Breast epithelium (tissue), 3 donors: ENCODE results near the gene UTP18.

Experiments
- POLR2A ChIP-seq: fragments of 450-650 bp; IDR thresholded peaks from one replicate; pipeline ENCODE4 v1.6.1; 2016; ENCODE audit warnings: antibody characterized with exemption, mild to moderate bottlenecking, moderate library complexity
- POLR2AphosphoS5 ChIP-seq, 3 donors: sonication (generic); formaldehyde crosslinking; IDR thresholded peaks; one replicate each; pipeline ENCODE4 v1.6.1; 2017; ENCODE audit warnings: antibody characterized with exemption in 3 of 3
- TF ChIP-seq, protein P1 (sequence below), 3 donors: fragments of 450-650 bp; IDR thresholded peaks; one replicate each; pipeline ENCODE4 v1.5.1; 2016 to 2017; ENCODE audit warnings: antibody characterized with exemption in 3 of 3, mild to moderate bottlenecking in 3 of 3, moderate library complexity in 3 of 3

DNA sequence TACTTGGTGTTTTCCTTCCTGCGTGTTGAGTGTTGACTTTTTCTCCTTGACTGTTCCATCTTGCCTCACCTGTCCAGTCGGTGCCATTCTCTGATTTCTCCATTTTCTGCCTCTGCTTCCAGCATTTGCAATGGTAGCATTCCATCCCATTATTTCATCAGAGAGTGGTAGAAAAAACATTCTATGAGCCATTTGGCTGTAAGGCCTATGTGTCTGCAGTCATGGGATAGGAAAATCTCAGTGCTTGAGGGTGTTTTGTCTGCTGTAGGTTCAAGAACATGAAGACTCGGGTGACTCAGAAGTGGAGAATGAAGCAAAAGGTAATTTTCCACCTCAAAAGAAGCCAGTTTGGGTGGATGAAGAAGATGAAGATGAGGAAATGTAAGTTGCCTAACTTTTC lies 2.7 kb downstream of the UTP18 start:
- TF ChIP-seq, protein P1, sequence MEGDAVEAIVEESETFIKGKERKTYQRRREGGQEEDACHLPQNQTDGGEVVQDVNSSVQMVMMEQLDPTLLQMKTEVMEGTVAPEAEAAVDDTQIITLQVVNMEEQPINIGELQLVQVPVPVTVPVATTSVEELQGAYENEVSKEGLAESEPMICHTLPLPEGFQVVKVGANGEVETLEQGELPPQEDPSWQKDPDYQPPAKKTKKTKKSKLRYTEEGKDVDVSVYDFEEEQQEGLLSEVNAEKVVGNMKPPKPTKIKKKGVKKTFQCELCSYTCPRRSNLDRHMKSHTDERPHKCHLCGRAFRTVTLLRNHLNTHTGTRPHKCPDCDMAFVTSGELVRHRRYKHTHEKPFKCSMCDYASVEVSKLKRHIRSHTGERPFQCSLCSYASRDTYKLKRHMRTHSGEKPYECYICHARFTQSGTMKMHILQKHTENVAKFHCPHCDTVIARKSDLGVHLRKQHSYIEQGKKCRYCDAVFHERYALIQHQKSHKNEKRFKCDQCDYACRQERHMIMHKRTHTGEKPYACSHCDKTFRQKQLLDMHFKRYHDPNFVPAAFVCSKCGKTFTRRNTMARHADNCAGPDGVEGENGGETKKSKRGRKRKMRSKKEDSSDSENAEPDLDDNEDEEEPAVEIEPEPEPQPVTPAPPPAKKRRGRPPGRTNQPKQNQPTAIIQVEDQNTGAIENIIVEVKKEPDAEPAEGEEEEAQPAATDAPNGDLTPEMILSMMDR (IDR thresholded peaks at IDR 0.05), result no peak
- no peak for TF ChIP-seq POLR2AphosphoS5 (IDR thresholded peaks at IDR 0.05)
- TF ChIP-seq POLR2A, result no peak
